GM18505 (cell line): Measurements from ENCODE around the gene PRPF8.

Experiments
- ATAC-seq: cut with Tn5 transposase; IDR thresholded peaks from one replicate; pipeline ENCODE4 v1.9.1; 2021; ENCODE audit not compliant: unreplicated experiment
- POLR2A ChIP-seq: IDR thresholded peaks from 4 replicates; pipeline ENCODE4 v1.6.1; 2011; ENCODE audit warnings: borderline replicate concordance; ENCODE audit not compliant: insufficient read depth, insufficient read length; ENCODE audit errors: extremely low read depth

Gene PRPF8

GRCh38 chr17:1648963-1649843 lies 35.5 kb downstream of the PRPF8 start:
- ATAC-seq = peak; percentile 44
- TF ChIP-seq POLR2A = peak; percentile 9

DNA sequence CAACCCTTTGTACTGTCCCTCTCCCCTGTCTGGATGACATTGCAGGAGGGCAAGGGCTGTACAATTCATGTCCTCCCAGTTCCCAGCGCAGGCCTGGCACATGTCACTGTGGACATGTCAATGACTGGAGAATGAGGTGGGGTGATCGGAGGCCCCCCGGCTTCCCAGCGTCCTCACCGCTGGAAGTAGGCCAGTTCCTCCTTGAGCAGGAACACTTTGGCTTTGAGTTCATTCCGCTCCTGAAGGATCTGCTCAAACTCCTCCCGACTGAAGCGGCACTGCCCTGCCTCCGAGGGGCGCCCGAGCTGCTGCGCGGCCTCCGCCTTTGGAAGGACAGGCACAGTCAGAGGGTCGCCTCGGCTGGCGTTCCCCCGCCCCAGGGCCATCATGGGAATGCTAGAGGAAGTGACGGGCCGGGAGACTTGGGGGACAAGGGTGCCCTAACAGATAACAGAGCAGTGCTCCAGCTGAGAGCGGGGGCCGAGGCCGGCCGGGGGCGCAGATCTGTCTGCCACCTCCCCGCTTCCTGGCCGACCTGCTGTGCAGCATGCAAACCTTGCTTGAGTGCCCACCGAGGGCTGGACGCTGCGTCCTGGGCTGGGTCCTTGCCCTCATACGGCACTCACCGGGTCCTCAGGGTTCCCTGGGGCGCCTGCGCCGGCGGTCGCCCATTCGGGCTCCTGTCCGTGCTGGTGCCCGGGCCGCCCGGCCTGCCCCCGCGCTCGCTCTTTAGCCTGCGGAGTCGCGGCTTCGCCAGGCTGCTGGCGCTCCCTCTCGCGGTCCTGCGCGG lies 36.3 kb downstream of the PRPF8 start:
- peak; percentile 61 for ATAC-seq
- TF ChIP-seq POLR2A = no peak

DNA sequence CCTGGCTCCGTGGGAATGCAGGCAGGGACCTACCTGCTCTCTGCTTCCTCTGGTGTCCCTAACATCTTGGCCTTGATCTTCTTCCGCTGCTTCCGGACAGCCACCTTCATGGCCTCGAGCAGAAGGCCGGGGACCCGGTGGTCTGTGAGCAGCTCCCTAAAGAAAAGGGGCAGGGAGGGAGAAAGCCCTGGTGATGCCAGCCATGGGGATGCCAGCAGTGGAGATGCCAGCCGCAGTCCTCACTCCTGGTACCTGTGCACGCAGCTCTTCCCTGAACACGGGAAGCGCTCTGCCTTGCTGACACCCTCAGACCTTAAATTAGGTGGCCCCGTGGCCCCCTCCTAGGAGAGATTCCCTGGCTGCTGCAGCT lies 36.9 kb downstream of the PRPF8 start:
- ATAC-seq = no peak
- TF ChIP-seq POLR2A = no peak

DNA sequence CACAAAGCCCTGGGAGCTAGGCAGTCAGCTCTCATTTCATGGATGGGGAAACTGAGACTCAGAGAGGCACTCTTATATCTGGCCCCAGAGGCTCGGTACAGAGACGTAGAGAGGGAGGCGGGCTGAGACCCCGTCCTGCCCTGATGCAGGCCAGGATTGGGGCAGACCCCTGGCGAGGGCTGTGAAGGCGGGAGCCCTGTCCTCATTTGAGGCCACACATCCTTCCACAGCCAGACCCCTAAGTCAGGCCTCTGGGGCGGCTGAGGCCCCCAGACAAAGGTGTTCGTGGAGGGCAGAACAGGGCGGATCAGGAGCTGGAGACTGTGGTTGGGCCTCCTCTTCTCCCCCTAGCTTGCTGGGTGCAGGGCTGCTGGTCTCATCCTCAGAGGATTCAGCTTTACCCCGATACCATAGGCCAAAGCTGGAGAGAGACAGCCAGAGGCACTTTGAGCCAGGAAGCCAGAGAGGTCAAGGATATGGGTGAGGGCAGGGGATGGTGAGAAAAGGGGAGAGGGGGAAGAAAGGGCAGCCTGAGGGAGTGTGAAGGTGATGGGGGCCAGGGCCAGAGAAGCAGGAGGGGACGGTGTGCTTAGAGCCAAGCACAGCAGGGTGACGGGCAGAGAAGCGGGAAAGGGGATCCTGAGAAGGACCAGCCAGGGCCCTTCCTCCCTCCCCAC lies 38.3 kb downstream of the PRPF8 start:
- no peak for ATAC-seq
- no peak for TF ChIP-seq POLR2A

- no peak for TF ChIP-seq POLR2A
- ATAC-seq = no peak
Observed at GRCh38 chr17:1645207-1646171, 39.2 kb downstream of the PRPF8 start, which contains the start of gene SCARF1. SCARF1 (minus strand) TSS chr17:1645732; CDS start chr17:1645697, 35 bp downstream.

DNA sequence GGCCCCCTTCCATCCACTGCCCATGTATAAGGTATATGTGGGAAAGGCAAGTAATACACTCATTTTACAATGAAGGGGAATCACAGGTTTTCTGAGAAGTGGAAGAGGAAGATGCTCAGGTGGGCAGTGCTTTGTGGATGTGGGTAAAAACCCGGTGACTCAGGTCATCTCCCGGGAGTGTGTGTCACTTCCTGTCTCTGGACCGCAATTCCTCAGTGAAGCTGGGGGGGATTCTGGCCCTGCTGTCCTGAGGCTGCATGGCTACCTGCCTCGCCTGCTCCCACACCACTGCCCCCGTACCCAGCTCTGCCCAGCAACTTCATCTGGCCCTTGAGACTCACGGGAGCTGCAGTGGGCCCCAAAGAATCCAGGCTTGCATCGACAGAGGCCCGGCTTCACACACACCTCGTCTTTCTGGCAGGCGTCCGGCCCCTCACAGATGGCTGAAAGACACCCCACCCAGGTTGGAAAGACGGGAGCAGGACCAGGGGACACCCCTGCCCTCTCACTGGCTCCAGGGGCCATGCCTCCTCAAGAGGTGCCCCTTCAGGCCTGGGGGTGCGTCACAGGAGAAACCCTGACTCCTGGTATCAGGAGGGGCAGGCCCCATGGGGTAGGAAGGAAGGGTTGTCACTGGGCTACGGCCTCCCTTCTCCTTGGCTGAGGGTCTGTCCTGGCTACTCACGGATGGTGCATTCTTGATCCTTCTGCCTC lies 40.0 kb downstream of the PRPF8 start:
- no peak for ATAC-seq

DNA sequence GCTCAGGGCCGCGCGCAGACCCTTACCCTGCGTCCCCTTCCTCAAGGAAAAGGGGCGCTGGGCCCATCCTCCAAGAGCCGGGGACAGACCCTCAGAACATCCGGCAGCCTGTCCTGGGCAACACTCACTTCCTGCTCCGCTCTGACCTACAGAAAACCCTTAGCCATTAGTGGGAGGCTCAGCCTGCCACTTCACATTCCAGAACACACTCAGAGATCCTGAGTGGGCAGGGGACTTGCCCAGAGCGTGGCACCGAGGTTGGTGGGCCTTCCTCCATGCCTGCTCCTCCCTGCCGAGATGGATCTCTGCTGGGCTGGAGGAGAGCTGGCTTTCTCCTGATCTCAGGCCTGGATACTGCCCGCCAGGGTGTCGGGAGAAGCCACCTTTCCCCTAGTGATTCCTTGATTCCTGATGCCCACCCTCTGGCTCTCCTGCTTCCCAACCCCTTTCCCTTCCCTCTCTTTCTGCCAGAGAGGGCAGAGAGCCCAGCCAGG lies 40.6 kb downstream of the PRPF8 start:
- no peak for ATAC-seq
- TF ChIP-seq POLR2A = no peak

More for the DNA sequence above, 40.0 kb downstream of the PRPF8 start:
- peak; percentile 27 for TF ChIP-seq POLR2A

- peak; percentile 24 for TF ChIP-seq POLR2A
- ATAC-seq = no peak
Observed at GRCh38 chr17:1643293-1643998, 41.2 kb downstream of the PRPF8 start.

DNA sequence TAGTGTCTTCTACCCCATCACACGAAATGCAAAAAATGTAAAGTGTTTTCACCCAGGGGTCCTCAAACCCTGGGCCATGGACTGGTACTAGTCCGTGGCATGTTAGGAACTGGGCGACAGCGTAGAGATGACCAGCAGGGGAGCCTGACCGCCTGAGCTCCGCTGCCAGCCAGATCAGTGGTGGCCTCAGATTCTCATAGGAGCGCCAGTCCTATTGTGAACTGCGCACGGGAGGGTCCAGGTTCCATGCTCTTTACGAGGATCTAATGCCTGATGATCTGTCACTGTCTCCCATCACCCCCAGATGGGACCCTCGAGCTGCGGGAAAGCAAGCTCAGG lies 43.6 kb downstream of the PRPF8 start:
- TF ChIP-seq POLR2A = no peak
- no peak for ATAC-seq

GRCh38 chr17:1640329-1641064 lies 44.2 kb downstream of the PRPF8 start:
- TF ChIP-seq POLR2A = no peak
- no peak for ATAC-seq
